Activated CD8-positive, alpha-beta memory T cell treated with anti-CD3 and anti-CD28 coated beads for 4 hours (primary cell): Measurements from ENCODE around the gene MRPL32.
"Not testable (repeated sequence)": the region's sequence is repeated elsewhere in the genome, so short reads cannot be mapped to it uniquely, and the experiment has no call there.

Experiments used
- DNase-seq, 2 donors: peaks; one replicate each; pipeline ENCODE4 v3.0.0-alpha.2; 2020; ENCODE audit warnings: low read depth in 2 of 2

The MRPL32 gene

DNA sequence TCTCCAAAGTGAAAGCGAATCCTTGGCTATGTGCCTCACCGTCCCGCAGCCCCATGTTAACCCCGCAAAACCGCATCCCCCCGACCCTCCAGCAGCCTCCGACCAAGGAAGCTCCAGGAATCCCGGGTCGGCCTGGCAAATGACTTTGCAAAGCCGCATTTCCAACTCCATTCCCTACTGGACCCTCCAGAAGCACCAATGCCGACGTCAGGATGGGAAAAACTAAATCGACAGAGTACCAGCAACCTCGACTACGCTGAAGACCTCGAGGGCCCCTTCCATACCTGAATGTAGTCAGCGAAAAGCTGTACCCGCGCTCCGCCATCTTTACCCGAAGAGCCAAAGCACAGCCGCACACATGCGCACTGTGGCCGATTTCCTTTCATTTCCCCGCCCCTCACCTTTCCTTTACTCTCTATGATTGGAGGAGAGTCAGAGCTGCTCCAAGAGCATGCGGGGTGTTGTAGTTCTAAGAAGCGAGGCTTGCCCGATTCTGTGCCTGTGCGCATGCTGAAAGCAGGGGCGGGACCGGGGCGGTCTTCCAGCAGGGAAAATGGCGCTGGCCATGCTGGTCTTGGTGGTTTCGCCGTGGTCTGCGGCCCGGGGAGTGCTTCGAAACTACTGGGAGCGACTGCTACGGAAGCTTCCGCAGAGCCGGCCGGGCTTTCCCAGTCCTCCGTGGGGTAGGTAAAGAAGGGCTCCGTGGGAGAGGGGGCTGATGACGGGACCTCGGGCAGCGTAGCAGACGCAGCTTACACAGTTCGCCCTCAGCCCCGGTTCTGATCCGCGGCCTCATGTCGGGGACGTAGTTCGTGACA lies at the start of gene MRPL32, which contains the start of gene PSMA2:
Gene MRPL32 (plus strand): TSS at position 543 of the 818 bp plus-strand sequence. CDS start 11 bp downstream, at position 554.
Gene PSMA2 (minus strand): TSS at position 341 of the 818 bp plus-strand sequence. CDS start 16 bp downstream, at position 325.
- peak; percentile 90 to 94 for DNase-seq

DNA sequence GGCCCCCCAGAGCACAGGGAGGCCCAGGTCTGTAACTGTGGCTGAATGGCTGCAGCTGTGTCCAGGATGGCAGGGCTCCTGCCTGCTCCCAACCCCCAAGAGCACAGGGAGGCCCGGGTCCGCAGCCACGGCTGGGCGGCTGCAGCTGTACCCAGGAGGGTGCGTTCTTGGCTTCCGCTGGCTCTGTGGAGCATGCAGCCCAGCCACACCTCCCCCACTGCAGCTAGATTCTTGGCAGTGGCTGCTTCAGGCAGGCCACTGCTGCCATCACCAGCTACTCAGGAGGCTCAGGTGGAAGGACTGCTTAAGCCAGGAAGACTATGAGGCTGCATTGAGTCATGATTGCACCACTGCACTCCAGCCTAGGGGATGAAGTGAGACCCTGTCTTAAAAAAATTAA lies 48.2 kb upstream of the MRPL32 start:
- DNase-seq, result no peak

DNA sequence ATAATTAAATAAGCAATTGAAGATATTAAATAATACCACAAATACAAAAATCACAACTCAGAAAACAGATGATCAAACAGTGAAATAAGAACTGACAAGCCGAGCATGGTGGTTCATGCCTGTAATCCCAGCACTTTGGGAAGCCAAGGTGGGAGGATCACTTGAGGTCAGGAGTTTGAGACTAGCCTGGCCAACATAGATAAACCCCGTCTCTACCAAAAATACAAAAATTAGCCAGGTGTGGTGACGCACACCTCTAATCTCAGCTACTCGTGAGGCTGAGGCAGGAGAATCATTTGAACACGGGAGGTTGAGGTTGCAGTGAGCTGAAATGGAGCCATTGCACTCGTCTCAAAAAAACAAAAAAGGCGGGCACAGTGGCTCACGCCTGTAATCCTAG lies 47.0 kb upstream of the MRPL32 start:
- not testable (repeated sequence) for DNase-seq

DNA sequence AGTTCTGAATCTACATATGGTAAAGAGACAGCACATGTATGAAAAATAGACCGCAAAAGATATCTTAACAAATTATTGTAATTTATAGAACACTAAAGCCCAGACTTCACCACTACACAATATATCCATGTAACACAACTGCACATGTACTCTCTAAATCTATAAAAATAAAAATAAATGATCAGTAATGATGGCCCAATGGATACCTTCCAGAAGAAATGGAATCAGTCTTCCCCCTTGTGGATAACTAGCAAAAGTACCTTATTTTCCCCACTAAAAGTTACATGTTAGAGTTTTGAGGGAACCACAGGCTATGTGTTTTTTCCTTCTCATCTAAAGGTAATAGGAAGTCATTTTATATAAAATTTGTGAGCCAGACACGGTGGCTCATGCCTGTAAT lies 46.0 kb upstream of the MRPL32 start:
- no peak for DNase-seq

DNA sequence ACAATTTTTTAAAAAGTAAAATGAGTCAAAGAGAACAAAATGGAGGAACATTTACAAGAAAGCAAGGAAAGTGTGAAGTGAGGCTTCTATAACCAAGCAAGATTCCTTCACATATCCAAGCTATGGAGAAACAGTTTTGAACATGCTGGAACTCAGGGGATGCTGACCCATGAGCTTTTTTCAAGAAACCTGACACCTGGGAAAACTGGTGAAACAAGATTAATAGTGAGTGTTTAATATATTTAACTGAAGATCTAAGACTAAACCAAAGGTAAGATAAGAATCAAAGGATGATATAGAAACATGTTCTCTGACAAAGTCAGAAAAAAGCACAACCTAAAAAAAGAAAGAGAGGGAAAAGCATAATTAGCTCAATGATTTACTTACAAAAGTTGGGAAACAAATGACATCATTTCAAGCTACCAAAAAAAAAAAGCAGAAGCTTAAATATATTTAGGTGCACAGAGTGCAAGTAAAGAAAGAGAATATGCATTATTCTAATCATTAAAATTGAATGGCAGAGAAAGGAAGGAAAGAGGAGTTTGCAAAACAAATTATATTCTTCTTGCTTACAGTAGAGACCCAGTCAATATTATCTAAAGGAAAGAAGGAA lies 45.2 kb upstream of the MRPL32 start:
- no peak for DNase-seq

DNA sequence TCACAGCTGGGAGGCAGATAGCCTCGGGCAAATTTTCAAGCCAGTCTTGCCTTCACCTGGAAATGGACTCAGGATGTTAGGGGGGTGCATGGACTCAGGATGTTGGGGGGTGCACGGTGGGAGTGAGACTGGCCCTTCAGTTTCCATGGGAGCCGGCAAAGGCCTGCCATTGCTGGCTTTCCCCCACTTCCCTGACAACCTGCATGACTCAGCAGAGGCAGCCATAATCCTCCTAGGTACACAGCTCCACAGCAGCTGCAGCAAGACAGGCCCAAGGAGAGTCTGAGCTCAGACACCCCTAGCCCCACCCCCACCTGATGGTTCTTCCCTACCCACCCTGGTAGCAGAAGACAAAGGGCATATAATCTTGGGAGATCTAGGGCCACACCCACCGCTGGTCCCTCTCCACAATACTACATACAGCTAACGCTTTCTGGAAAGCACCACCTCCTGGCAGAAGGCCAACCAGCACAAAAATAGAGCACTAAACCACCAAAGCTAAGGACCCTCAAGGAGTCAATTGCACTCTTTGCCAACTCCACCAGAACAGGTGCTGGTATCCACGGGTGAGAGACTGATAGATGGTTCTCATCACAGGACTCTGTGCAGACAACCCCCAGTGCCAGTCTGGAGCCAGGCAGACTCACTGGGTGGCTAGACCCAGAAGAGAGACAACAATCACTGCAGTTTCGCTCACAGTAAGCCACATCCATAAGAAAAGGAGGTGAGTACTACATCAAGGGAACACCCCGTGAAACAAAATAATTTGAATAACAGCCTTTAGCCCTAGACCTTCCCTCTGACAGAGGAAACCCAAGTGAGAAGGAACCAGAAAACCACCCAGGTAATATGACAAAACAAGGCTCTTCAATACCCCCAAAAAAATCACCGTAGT lies 38.6 kb upstream of the MRPL32 start:
- DNase-seq, result no peak

DNA sequence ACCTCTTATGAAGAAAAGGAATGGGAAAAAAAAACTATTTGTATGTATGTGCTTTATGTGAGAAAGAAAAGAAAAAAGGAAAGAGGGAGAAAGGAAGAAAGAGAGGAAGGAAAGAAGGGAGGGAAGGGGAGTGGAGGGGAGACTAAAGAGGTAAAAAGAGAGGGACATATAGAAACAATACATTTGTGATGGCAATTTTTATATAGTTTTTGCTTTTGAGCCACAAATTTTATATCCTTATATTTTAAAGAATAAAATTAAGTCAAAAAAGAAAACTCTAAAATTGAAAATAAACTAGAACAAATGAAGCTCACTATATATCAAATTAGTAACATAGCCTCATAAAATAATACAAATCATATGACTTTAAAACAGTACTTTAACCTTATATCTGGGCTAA lies 31.3 kb upstream of the MRPL32 start:
- DNase-seq, result no peak

DNA sequence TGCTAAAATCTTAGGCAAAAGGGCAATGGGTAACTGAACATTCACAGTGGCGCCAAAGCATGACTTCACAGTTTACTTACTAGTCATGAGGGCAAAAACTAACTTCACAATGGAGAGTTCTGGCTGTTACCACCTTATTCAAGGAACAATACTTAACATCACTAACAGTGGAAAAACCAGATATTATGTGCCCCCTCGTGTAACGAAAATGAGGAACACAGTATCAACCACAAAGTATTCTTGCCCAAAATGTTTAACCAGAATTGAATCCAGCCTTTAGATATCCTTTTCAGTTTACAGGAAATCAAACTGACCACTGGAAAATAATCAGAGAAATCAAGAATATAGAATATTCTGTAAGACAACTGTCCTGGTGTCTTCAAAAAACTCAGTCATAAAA lies 29.8 kb upstream of the MRPL32 start:
- DNase-seq, result no peak

DNA sequence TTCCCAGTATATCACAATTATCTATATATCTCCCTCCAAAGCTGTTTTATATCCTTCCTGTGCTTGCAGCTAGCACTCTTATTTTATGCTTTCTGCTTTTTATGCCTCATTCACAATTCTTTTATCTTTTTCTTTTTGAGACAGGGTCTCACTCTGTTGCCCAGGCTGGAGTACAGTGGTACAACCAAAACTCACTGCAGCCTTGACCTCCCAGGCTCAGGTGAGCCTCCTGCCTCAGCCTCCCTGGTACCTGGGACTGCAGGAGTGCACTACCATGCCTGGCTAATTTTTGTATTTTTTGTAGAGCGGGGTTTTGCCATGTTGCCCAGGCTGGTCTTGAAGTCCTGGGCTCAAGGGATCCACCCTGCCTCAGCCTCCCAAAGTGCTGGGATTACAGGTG lies 26.0 kb upstream of the MRPL32 start:
- no peak for DNase-seq

DNA sequence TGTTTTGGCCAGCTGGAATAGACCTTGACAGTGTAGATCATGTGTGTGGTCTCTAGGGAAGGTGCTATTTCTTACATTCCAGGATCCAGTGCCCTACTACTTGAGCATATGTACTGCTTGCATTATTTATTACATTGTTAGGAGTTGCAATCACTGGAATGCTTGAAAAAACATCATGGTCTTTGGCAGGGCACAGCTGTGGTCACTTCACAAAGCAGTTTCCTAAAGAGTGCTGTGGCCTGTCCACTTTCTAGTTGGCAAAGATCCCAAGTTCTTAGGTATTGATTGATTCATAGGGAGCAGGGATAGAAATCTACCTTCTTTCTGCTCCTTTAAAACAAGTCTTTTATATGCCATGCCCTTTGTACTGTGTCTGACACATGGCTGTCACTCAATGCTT lies 24.9 kb upstream of the MRPL32 start:
- DNase-seq, result no peak

DNA sequence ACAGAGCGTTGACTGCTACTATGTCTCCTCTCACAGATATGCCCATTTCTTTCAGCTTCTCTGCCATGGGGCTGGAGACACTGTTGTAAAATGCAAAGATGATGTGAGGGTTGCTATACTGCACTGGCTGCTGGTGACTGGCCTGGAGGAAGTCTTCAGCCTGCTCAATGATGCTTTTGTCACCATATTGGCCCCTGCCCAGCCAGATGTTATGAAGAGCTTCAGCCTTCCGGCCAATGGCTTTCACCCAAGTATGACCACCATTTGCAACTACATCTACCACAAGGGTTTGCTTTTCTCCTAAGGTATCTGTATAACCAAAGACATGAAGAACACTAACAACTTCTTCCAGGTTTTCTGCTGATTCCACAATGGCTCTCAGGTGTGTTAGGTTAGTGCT lies 21.9 kb upstream of the MRPL32 start:
- DNase-seq, result no peak

DNA sequence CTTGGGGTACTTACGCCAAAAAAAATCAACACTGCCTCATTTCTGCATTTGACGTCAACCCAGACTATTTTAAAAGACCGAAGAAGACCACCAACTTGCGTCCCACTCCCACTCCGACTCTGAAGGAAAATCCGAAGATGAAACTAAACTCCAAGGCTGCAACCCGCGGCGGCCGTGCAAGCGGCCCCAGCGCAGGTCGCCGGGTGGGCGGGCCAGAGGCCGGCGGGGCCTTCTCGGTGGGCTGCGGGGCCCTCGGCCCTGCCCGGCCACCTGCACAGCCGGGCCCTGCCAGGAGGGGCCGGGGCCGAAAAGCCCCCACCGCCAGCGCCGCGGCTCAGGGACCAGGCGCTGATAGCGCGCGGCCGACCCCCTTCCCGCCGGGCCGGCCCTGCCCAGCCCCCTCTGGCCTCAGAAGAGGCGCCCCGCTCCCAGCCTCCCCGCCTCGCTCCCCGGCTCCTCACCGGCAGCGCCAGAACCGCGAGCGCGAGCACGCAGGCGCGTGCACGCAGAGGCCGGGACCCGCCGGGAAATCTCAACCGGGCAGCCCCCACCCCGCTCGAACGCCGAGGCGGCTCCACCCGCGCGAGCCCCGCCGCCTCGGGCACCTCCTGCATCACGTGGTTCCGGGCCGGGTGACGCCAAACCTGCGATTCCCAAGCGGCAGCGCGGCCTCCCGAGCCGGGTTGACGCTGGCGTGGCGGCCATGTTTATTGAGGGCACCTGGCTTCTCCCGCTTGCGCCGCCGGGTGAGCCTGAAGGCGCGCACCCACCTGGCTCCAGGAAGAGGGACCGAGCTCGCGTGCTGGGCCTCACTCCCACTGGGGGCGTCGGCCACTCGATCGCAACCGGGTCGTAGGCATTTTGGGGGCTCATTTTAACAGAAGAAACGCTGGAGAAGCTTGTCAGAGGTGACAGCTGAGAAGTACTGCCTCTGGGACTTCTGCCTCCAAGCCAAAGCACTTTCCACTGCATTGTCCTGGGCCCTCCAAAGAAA lies 20.4 kb upstream of the MRPL32 start, which contains the start of gene C7orf25:
Gene C7orf25 (minus strand): TSS at position 617 of the 994 bp plus-strand sequence. CDS start 1,170 bp downstream, outside the sequence.
- peak; percentile 90 to 91 for DNase-seq

DNA sequence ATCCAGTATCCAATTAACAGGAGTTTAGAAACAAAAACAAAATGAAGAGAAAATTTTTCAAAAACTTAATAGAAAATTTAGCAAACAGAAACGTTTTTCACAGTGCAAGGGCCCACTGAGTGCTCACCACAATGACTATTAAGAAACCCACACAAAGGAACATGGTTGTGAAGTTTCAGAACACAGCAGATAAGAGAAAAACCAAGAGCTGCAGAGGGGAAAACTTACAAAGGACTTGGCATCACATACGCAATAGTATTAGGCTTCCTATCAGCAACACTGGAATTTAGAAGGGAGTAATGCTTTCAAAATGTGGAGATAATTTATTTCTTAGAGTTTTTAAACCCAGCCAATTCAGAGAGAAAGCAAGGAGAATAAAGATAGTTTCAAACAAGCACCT lies 18.6 kb upstream of the MRPL32 start:
- no peak for DNase-seq

DNA sequence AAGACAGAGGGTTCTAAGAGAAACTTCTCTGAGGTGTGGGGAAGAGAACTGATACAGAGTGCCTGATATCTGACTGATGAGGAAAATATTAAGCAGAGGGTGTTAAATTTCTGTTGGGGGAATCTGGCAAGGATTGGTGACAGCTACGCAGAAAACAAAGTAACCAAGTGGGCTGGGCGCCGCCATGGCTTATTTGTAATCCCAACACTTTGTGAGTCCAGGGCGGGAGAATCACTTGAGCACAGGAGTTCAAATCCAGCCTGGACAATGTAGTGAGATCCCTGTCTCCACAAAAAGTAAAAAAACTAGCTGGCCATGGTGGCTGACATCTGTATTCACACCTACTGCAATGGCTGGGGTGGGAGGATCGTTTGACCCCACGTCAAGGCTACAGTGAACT lies 18.2 kb upstream of the MRPL32 start:
- no peak for DNase-seq

DNA sequence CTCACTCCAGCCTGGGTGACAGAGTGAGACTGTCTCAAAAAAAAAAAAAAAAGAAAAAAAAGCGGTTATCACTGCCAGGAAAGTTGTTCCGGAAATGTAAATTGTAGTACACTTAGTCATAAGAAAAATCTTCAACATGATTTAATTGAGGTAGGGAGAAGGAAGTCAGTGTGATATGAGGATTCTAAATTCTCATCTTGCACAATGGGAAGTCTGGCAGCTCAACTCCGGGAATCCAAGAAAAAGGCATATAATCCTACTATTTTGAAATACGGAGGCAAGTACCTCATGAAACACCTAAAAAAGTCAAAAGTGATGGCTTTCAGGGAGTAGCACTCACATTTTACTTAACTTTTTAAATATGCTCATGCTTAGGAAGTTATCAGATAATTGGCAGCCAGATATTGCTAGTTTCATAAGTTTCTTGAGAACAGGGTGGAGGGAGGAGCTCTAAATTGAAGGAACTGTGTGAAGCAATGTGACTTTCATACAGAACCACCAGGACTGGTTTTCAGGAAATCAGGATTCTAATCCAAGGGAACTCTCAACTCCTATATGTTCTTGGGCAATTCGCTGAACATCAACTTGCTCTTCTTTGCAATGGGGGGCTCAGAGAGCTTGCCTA lies 17.6 kb upstream of the MRPL32 start:
- no peak for DNase-seq

DNA sequence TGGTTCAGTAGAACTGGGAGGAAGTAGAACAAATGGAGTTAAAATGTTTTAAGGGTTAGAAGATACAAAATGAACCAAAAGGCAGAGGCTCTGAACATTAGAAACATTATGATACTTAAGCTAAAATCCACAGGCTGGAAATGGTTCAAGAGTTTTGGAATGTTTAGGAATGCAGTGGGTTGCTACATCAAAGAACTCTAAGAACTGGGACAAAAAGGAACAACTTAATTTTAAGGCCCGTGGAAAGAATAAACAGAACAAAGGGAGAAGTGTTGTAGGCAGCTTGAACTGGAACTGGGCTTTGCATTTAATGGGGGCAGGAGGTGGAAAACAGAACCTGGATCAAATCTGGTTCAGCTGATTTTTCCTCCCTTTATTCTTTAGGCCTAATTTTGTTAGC lies 16.8 kb upstream of the MRPL32 start:
- no peak for DNase-seq

DNA sequence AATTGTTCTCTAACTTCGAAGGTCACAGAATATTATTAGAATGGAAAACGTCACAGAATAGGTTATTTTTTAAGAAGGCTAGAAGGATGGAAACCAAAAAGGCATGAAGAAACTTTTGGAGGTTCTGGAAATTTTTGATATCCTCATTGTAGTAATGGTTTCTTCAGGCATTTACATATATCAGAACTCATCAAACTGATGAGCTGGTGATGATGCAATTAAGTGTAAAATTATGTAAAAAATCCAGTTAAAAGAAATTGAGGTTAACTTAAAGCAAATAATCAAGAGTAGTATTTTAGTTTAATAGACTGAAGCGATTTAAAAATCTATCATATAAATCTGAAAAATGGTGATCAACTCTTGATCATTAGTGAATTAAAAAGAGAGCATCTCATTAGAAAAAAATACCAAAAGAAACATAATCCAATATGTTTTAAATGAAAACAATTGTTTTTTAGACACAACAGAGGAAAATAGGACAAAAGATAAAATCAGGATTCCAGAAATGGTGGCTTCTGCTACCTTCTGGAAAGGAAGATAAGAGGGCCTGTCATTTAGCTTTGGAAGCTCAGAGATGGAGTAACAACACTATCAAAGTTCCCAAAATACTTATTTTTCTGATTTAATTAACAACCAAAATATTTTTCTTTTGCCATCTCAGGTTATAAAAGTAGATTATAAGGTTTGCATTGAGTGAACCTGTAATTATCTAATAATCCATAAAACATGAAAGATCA lies 10.0 kb upstream of the MRPL32 start:
- no peak for DNase-seq

DNA sequence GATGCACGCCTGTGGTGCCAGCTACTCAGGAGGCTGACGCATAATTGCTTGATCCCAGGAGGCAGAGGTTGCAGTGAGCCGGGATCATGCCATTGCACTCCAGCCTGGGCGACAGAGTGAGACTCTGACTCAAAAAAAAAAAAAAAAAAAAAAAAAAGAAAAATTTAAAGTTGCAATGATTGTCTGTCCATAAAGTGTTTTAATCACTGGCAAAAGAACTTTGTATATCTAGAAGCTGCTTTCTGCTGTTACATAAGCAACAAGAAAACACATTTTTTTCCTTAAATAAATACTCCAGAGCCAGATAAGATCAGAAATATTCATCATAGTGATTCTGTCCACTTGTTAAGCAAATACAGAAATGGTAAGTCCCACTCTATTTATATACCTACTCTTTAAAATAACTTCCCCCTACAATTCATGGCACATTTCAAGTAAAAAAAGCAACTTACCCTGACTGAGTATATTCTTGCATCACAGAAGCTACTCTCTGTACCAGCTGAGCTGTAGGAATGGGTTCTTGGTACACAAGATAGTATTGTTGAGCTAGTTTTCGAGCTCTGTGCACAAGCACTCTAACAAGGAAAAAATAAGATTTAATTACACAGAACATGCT lies 7.8 kb upstream of the MRPL32 start:
- DNase-seq, result no peak

DNA sequence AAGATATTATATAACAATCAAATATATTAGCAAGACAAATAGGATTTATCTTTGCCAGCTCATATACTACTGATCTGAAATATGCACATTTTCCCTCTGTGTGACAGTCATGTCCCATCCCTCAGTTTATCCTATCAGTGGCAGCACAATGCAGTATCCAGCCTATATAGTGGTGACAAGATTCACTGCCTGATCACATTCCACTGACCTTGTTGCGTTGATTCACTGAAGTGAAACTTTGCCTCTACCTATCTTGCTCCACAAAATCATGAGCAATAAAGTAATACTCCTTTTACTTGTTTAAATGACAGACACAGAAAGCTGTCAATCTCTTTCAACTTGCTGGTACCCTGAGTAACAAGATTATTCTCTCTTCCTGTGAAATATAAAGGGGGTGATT lies 6.5 kb upstream of the MRPL32 start:
- no peak for DNase-seq
